Measurements from ENCODE around the gene FRMD4A. TPM values are rescaled to one million over a fixed set of nuclear protein-coding genes. Genes with fewer than 3 reads are reported as not detected.

Gene FRMD4A
- total and polyA plus RNA-seq, 2 of the 4 experiments (the other 2 are of a cell fraction) = 30.3 to 68.8 TPM

- peaks cover 10% of the 10 kb centered on the region for H3K4me1 ChIP-seq (ENCODE audit: control insufficient read depth, insufficient read depth, low read length)
- H3K9ac ChIP-seq (ENCODE audit: low read depth, low read length) = no peak overlapping the region
- in situ Hi-C loops (cut with MboI; ENCODE audit: low sequenced_read_pairs) = no loop called here
- DNase-seq (no peak), ATAC-seq (ENCODE audit: low read depth) (no peak)
- no peak overlapping the region for H3K18ac ChIP-seq (ENCODE audit: low read depth, low read length)
- no peak overlapping the region for H2AFZ ChIP-seq (replicated peaks; ENCODE audit: low read length, poor library complexity)
- H2AK5ac ChIP-seq (ENCODE audit: low read depth, low read length) = no peak overlapping the region
- no peaks in the 10 kb centered on the region for H3K27me3 ChIP-seq (ENCODE audit: control insufficient read depth, insufficient read depth, low read length)
- BruUV-seq (replicated peaks) = no TSS peak
- intact Hi-C loops (cut with micrococcal nuclease) = no loop called here
- H3K9me3 ChIP-seq (ENCODE audit: control insufficient read depth, insufficient read depth, low read length) = no peaks in the 10 kb centered on the region
- no peak overlapping the region for H2BK5ac ChIP-seq (ENCODE audit: low read depth, low read length, poor library complexity, severe bottlenecking)
- H4K8ac ChIP-seq (ENCODE audit: low read depth in 2 of 2, low read length in 2 of 2) = no peak overlapping the region
- peak overlapping the region; percentile 50 for H2AK9ac ChIP-seq (replicated peaks; ENCODE audit: low read depth, low read length, poor library complexity)
- H3K79me1 ChIP-seq (ENCODE audit: low read depth in 1 of 2, low read length in 2 of 2) = peaks cover 35 to 73% of the 10 kb centered on the region in 2 experiments
- no peak overlapping the region for H3K4ac ChIP-seq (ENCODE audit: low read depth, low read length)
- H4K5ac ChIP-seq (ENCODE audit: low read depth, low read length) = no peak overlapping the region
- H3K14ac ChIP-seq (replicated peaks; ENCODE audit: low read depth, low read length) = no peak overlapping the region
- no peak overlapping the region for H3K56ac ChIP-seq (ENCODE audit: extremely low read depth, insufficient read depth, low read length)
- H4K91ac ChIP-seq (ENCODE audit: insufficient read depth, low read depth, low read length) = no peak overlapping the region
- no peak overlapping the region for H3K4me2 ChIP-seq (ENCODE audit: low read depth, low read length)
- WGBS, 2 experiments (ENCODE audit: extremely low coverage in 2 of 2, insufficient read length in 1 of 2) = 100% methylated on average over 1 of the region's 4 CpGs; no CpG with 5 or more reads in 1 of the 2 experiments
- H3K36me3 ChIP-seq (ENCODE audit: control insufficient read depth, insufficient read depth, low read length) = no peaks in the 10 kb centered on the region
- H2BK15ac ChIP-seq (ENCODE audit: low read depth, low read length) = no peak overlapping the region
- no peak overlapping the region for H3K27ac ChIP-seq (ENCODE audit: insufficient read depth, low read length)
- H2BK120ac ChIP-seq (ENCODE audit: low read depth, low read length) = no peak overlapping the region
- no peak overlapping the region for H3K4me3 ChIP-seq (ENCODE audit: insufficient read depth, low read depth, low read length)
- no peak overlapping the region for H2BK20ac ChIP-seq (ENCODE audit: low read depth, low read length)
- no peak for TF ChIP-seq CTCF (conservative IDR thresholded peaks at IDR 0.05; ENCODE audit: low read depth, low read length)
- TF ChIP-seq SMC3 (IDR thresholded peaks at IDR 0.05; ENCODE audit: low read depth, low read length) = no peak
- TF ChIP-seq CHD1 (IDR thresholded peaks at IDR 0.05; ENCODE audit: low read depth, low read length) = no peak
- dilution Hi-C loops (cut with HindIII; ENCODE audit: low sequenced_read_pairs, unreplicated experiment) = no loop called here
- ChIA-PET POLR2A (ENCODE audit: unreplicated experiment) (no interaction called here), CTCF (no interaction called here)
- H4K20me1 ChIP-seq (ENCODE audit: insufficient read depth, low read length) = peaks cover 6% of the 10 kb centered on the region
- H3K9me1 ChIP-seq (ENCODE audit: insufficient read depth, low read length) = 0 out of 2 replicates have a peak, but pooled peaks cover 6% of the 10 kb centered on the region
- no peak overlapping the region for H3K23ac ChIP-seq (ENCODE audit: low read depth, low read length)
Measured at GRCh38 chr10:13830385-13830784, 500.3 kb downstream of the FRMD4A start.

Data from IMR-90 (cell line).